A172 (cell line): ENCODE data around the gene KAT6B. TPM values are rescaled to one million over a fixed set of nuclear protein-coding genes. Genes with fewer than 3 reads are reported as not detected.
A peak's percentile ranks its signal among the peaks of the same experiment; 100 is the strongest.
"Not testable (repeated sequence)": the region's sequence is repeated elsewhere in the genome, so short reads cannot be mapped to it uniquely, and the experiment has no call there.

Source experiments
- DNase-seq: peaks from one replicate; pipeline ENCODE4 v3.0.0-alpha.2; 2015; ENCODE audit warnings: low spot score
- total RNA-seq: library from RNA; depleted of rRNA; stranded (reverse); fragments of >200 nt; shearing (Covaris generic); gene quantifications from 2 replicates; pipeline ENCODE4 v1.2.3, GENCODE V29; 2014

The KAT6B gene
- total RNA-seq, 1 experiment from 2014 or later = 8.0 TPM

GRCh38 chr10:75034714-75035258 is 208.4 kb downstream of the KAT6B start:
- no peak for DNase-seq

- peak; percentile 38 for DNase-seq
Measured at GRCh38 chr10:75035975-75036708, 209.7 kb downstream of the KAT6B start.

DNA sequence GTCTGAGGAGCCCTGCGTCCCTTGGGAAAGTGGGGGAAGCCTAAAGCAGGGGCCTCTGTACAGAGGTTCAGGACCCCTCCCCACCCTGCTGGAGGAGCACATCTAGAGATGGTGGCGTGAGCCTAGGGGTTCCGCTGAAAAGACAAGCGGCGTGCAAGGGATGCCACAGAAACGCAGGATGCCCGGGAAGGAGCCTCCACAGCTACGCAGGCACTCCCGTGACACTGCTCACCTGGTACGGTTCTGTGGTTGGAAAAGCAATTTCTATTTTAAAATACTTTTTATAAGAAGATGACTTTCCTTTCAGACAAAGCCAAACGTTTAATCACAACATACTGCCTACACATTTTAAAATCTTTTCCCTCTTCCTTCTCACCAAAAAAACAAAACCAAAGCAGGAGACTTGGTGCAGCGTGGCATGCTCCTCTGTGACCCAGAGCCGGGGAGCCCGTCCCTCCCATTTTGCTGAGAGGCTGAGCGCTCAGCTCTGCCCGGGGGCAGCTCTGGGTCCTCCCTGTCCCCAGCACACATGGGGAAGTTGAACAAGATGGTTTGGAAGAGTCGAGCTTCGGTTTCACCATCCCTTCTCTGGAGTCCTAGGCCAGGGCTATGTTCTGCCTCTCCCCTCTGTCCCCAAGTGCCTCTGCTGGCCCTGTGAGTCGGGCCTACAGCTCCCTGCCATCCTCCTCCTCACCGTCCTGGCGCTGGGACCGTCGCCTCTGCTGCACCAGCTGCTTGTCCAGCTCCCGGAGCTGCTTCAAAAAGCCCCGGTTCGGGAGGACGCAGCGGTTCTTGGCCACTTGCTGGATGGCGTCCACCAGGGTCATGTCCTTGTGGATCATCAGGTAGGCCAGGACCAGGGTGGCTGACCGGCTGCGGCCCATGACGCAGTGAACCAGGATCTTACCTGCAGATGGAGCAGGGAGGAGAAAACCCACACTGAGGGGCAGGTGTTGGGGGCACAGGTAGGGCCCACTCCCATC is 211.1 kb downstream of the KAT6B start:
- no peak for DNase-seq

GRCh38 chr10:75038335-75038734 is 211.9 kb downstream of the KAT6B start:
- no peak for DNase-seq

DNA sequence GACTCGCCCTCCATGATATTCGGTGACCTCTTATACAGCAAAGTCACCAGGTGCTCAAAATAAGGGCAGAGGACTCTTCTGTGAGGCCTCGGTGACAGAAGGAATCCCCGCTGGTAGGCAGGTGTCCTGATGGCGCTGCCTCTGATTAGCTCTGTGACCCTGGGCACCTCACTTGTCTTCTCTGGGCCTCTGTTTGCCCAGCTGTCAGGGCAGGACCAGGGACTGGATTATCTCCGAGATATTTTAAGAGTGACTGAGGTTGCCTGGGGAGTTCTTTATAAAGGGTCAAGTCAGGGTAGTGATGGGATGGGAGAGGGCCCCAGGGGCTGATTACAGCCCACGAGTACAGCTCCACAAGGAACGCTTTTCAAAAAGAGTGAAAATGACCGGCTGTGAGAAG is 214.2 kb downstream of the KAT6B start:
- DNase-seq = no peak

DNA sequence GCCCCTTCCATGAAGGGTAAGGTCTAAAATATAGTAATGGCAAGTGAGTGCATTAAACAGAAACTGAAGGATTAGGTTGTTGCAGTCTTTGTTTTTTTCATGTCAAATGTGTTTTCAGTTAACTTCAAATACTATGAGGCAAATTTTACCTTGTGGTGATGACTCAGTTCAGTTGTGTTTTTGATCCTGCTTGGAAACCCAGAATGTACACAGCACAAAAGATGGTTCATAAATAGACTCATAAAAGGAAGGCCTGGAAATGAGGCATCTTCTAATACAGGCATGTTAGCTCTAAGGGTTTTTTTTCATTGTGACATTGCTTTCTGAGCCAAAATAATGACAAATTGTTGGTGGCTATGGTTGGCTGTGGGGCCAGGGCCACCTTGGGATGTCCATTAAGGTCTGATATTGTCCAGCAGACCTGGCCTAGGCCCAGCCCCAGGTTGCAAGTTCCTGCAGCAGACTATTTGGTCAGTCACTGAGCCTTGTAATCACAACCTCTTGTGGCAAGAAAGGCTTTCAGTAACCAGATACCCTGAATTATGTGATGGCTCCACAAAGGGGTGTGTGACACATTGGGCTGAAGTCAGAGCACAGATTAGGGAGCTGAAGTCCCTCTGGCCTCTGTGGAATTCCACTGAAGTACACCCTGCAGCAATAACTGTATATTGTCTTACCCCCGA is 216.0 kb downstream of the KAT6B start:
- DNase-seq = no peak

GRCh38 chr10:75043256-75044131 is 217.1 kb downstream of the KAT6B start:
- no peak for DNase-seq

- DNase-seq = no peak
Measured at GRCh38 chr10:75048669-75049098, 222.3 kb downstream of the KAT6B start.

- no peak for DNase-seq
Measured at GRCh38 chr10:75049316-75050148, 223.1 kb downstream of the KAT6B start.

GRCh38 chr10:75050149-75050919 is 223.9 kb downstream of the KAT6B start:
- DNase-seq = no peak

GRCh38 chr10:75051308-75051707 is 224.9 kb downstream of the KAT6B start:
- DNase-seq = no peak

GRCh38 chr10:75055896-75056406 is 229.6 kb downstream of the KAT6B start:
- not testable (repeated sequence) for DNase-seq

GRCh38 chr10:75057680-75058079 is 231.3 kb downstream of the KAT6B start:
- no peak for DNase-seq

GRCh38 chr10:75058161-75058560 is 231.8 kb downstream of the KAT6B start:
- DNase-seq = no peak

GRCh38 chr10:75061709-75062505 is 235.5 kb downstream of the KAT6B start:
- DNase-seq = no peak

DNA sequence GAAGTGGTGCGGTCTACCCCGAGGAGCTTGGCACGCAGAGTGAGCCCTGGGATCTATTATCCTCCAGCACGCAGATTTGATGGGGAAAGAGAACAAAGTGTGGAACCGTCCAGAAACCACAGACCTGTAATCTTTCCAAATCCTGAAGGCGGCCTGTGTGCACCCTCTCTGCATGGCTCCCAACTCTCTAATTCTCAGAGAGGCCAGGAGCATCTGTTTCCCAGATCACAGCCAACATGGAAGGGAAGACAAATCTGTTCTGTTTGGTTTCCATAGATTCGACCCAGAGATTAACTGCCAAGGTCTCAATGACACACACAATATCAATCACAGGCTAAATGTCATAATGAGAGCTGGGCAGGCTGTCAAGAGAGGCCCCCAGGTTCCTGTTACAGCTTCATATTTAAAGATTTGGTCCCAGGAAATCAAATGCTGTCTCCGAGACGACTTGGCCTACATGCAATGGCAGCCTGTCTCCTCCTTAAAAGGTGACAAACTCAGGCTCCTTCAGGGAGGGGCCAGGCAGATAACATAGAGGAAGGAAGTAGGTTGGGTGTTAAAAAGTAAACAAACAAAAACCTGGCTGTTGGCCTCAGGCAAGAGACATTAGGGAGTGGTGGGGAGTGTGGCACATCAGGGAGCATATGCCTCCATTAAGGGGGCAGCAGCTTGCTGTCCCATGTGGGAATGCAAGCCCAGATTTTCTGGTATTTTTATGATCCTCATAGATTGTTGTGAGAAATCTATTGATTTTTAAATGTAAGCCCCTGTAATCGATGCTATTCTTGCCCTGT is 236.3 kb downstream of the KAT6B start:
- no peak for DNase-seq
